HepG2 (cell line): ENCODE measurements around the gene STX7. TPM values are rescaled to one million over a fixed set of nuclear protein-coding genes. Genes with fewer than 3 reads are reported as not detected.

Experiments used
- ATAC-seq: fragments of 200-7000 bp; cut with Tn5 transposase; 3 replicates; pipeline ENCODE4 v1.9.1; 2020; ENCODE audit warnings: mild to moderate bottlenecking, moderate library complexity
- BruUV-seq: library from RNA; stranded (reverse); fragments of 400-500 nt; replicated peaks from 2 replicates; lab custom pipeline; 2021; lab: Mats Ljungman, UMichigan
- CTCF ChIA-PET: fragments of 300-600 bp; formaldehyde crosslinking; extraction: SDS; loops from one replicate; lab custom pipeline; 2021; ENCODE audit warnings: low total read pairs, inconsistent platforms, low intra/inter-chr PET ratio; lab: Yijun Ruan, JAX
- POLR2A ChIA-PET: fragments of 350-600 bp; sonication (Branson Sonifier 250); formaldehyde crosslinking; loops from one replicate; lab custom pipeline; 2020; ENCODE audit warnings: antibody characterized with exemption, inconsistent platforms; lab: Yijun Ruan, JAX
- DNase-seq: peaks from one replicate; pipeline ENCODE4 v3.0.0-alpha.2; 2015; ENCODE audit warnings: low spot score
- FAIRE-seq: peaks from 3 replicates; lab custom pipeline; 2011; peaks lifted over from hg19 to GRCh38; lab: Jason Lieb, UNC
- H2AFZ ChIP-seq: one replicate; pipeline ENCODE4 v1.6.1; 2011; ENCODE audit warnings: low read length, inconsistent platforms
- H3K27ac ChIP-seq: fragments of 300-600 bp; 3 replicates; pipeline ENCODE4 v1.8.0; 2011; ENCODE audit warnings: mixed run types, mild to moderate bottlenecking, mixed read lengths, low read length, inconsistent platforms; ENCODE audit not compliant: insufficient read depth; ENCODE audit errors: extremely low read length
- H3K27me3 ChIP-seq, 2 experiments: fragments of 200-600 bp in 1 of 2; 2 replicates in 1 of 2; 3 replicates in 1 of 2; pipeline versions ENCODE4 v1.6.0 to v1.8.0; 2011; ENCODE audit warnings: low read length in 2 of 2, mild to moderate bottlenecking in 2 of 2, moderate library complexity in 2 of 2, inconsistent platforms in 1 of 2; ENCODE audit not compliant: insufficient read depth in 2 of 2, control insufficient read depth in 1 of 2
- H3K36me3 ChIP-seq, 2 experiments: fragments of 200-600 bp in 1 of 2; replicated peaks in 1 of 2; 2 replicates in 1 of 2; 3 replicates in 1 of 2; pipeline versions ENCODE4 v1.5.1 to v1.8.0; 2011; ENCODE audit warnings: low read length in 2 of 2, inconsistent platforms in 1 of 2; ENCODE audit not compliant: insufficient read depth in 2 of 2, control insufficient read depth in 1 of 2
- H3K4me1 ChIP-seq: 2 replicates; pipeline ENCODE4 v1.5.1; 2012; ENCODE audit warnings: low read length, inconsistent platforms; ENCODE audit not compliant: insufficient read depth
- H3K4me2 ChIP-seq: 2 replicates; pipeline ENCODE4 v1.6.0; 2011; ENCODE audit warnings: low read depth, low read length, inconsistent platforms
- H3K4me3 ChIP-seq, 3 experiments: fragments of 200-600 bp in 1 of 3; sonication (generic), shearing (Covaris generic) in 1 of 3; replicated peaks in 1 of 3; 2 replicates each; pipeline ENCODE4 v1.5.1; 2011 to 2016; ENCODE audit warnings: low read length in 3 of 3, inconsistent platforms in 2 of 3, low read depth in 2 of 3, mild to moderate bottlenecking in 2 of 3, control low read depth in 1 of 3, mixed read lengths in 1 of 3; ENCODE audit not compliant: insufficient read depth in 1 of 3
- H3K79me2 ChIP-seq: one replicate; pipeline ENCODE4 v1.6.1; 2011; ENCODE audit warnings: low read length, inconsistent platforms; ENCODE audit not compliant: insufficient read depth
- H3K9ac ChIP-seq: 2 replicates; pipeline ENCODE4 v1.6.0; 2011; ENCODE audit warnings: mild to moderate bottlenecking, low read depth, low read length, inconsistent platforms; ENCODE audit not compliant: insufficient read depth
- H3K9me3 ChIP-seq: 2 replicates; pipeline ENCODE4 v1.5.1; 2012; ENCODE audit warnings: mild to moderate bottlenecking, low read length
- H4K20me1 ChIP-seq: 2 replicates; pipeline ENCODE4 v1.6.0; 2011; ENCODE audit warnings: inconsistent platforms, mild to moderate bottlenecking, low read length, moderate library complexity; ENCODE audit not compliant: insufficient read depth
- DNMT3B ChIP-seq: conservative IDR thresholded peaks from 2 replicates; pipeline ENCODE4 v1.6.1; 2016; ENCODE audit warnings: missing biosample characterization, control low read depth
- HDAC6 ChIP-seq: fragments of 200-600 bp; sonication (generic); IDR thresholded peaks from 2 replicates; pipeline ENCODE4 v1.7.0; 2017; ENCODE audit warnings: mild to moderate bottlenecking, antibody characterized with exemption, low read length, low read depth
- MAF1 ChIP-seq: sonication (generic); formaldehyde crosslinking; IDR thresholded peaks from 2 replicates; pipeline ENCODE4 v1.5.0; 2020; ENCODE audit warnings: missing genetic modification reagents, borderline replicate concordance
- NFE2 ChIP-seq: sonication (generic); formaldehyde crosslinking; IDR thresholded peaks from 2 replicates; pipeline ENCODE4 v1.4.0; 2020; ENCODE audit warnings: missing genetic modification reagents
- NR2C2 ChIP-seq: sonication (generic); formaldehyde crosslinking; IDR thresholded peaks from 2 replicates; pipeline ENCODE4 v1.4.0; 2020; ENCODE audit warnings: missing genetic modification reagents, mild to moderate bottlenecking, moderate library complexity, borderline replicate concordance
- TCF7L2 ChIP-seq: IDR thresholded peaks from 2 replicates; pipeline ENCODE4 v1.6.1; 2011; ENCODE audit warnings: mild to moderate bottlenecking, low read depth, low read length, moderate library complexity
- TOPORS ChIP-seq: sonication (generic); formaldehyde crosslinking; IDR thresholded peaks from 2 replicates; pipeline ENCODE4 v1.8.0; 2023; ENCODE audit warnings: mild to moderate bottlenecking, missing genetic modification reagents
- ZNF234 ChIP-seq: sonication (generic); formaldehyde crosslinking; conservative IDR thresholded peaks from 2 replicates; pipeline ENCODE4 v1.5.1; 2020; ENCODE audit warnings: mild to moderate bottlenecking, missing genetic modification reagents
- ZNF329 ChIP-seq: sonication (generic); formaldehyde crosslinking; IDR thresholded peaks from 2 replicates; pipeline ENCODE4 v1.9.0; 2021; ENCODE audit warnings: low read depth, mild to moderate bottlenecking, missing genetic modification reagents
- ZNF558 ChIP-seq: sonication (generic); formaldehyde crosslinking; IDR thresholded peaks from 2 replicates; pipeline ENCODE4 v1.9.0; 2022; ENCODE audit warnings: mild to moderate bottlenecking, missing genetic modification reagents, borderline replicate concordance
- ZNF782 ChIP-seq: sonication (generic); formaldehyde crosslinking; IDR thresholded peaks from 2 replicates; pipeline ENCODE4 v1.4.0; 2020; ENCODE audit warnings: missing genetic modification reagents, mild to moderate bottlenecking, borderline replicate concordance
- ZSCAN31 ChIP-seq: sonication (generic); formaldehyde crosslinking; IDR thresholded peaks from 2 replicates; pipeline ENCODE4 v1.5.0; 2020; ENCODE audit warnings: low read depth, mild to moderate bottlenecking, missing genetic modification reagents
- WGBS: methylation state at CpG from one replicate; pipeline ENCODE4 v1.1.6; 2017; ENCODE audit warnings: low lambda C conversion rate; 5-methylcytosine and 5-hydroxymethylcytosine counted together
- in situ Hi-C: cut with HindIII; loops from 2 replicates; pipeline ENCODE4 v1.10.0; 2017; ENCODE audit warnings: low pct_unique_long_range_greater_than_20kb; ENCODE audit not compliant: extremely low pct_ligation_motif_present
- intact Hi-C: fragments of 100-400 bp; cut with micrococcal nuclease; formaldehyde crosslinking; loops from one replicate; pipeline ENCODE4 v1.10.0; 2022; ENCODE audit not compliant: unreplicated experiment
- polyA plus RNA-seq, 8 experiments: library from polyadenylated mRNA; depleted of rRNA in 3 of 8; stranded (reverse) in 7 of 8; unstranded in 1 of 8; fragments of >200 nt; fragmentation: Illumina TruSeq in 4 of 8; extraction: Trizol in 4 of 8; gene quantifications; 2 replicates each; pipeline versions ENCODE4 v1.2.1 to v1.2.3, GENCODE V29; 2011 to 2016; ENCODE audit warnings: low read depth in 4 of 8, missing spikeins in 1 of 8, mixed read lengths in 1 of 8; ENCODE audit not compliant: insufficient read depth in 1 of 8
- total RNA-seq, 5 experiments: library from RNA; depleted of rRNA; stranded (reverse); fragments of >200 nt; fragmentation: Illumina TruSeq; extraction: Trizol; gene quantifications; 2 replicates each; pipeline ENCODE4 v1.2.3, GENCODE V29; 2016; ENCODE audit warnings: low read depth in 1 of 5
- TF ChIP-seq, protein P1 (sequence below): sonication (generic); formaldehyde crosslinking; conservative IDR thresholded peaks from 2 replicates; pipeline ENCODE4 v1.4.0; 2020; ENCODE audit warnings: mild to moderate bottlenecking, missing genetic modification reagents, moderate library complexity
- TF ChIP-seq, protein P2 (sequence below): sonication (generic); formaldehyde crosslinking; IDR thresholded peaks from one replicate; pipeline ENCODE4 v1.5.1; 2020; ENCODE audit warnings: mild to moderate bottlenecking, missing genetic modification reagents; ENCODE audit errors: not compliant biosample characterization

STX7 gene
- total and polyA plus RNA-seq, 2 of the 13 experiments (the other 11 are each of a cell fraction or from before 2014, with no cell fraction given) = 28.0 to 34.7 TPM

DNA sequence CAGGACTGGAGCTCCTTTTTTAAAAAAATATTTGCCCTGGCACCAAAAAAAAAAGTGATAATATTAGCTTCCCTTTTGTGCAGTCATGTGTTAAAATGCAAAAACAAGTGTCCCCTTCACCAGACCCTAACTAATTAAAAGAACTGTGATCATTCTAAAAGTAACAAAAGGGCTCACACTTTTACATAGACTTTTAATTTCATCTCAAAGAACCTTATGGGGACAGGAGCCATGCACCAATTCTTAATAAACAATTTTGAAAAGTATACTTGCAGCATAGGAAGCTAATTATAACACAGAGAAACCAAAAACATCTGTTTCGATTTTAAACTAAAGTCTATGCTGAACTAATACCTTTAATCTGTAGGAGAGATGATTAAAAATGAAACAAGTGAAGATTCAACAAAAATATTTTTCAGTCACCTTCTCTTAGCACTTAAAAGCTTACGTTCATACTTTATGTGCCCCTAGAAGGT, 17.3 kb downstream of the STX7 start:
- Histone ChIP-seq H3K9ac (no peak overlapping the region), H3K79me2 (peaks cover 3% of the 10 kb centered on the region), H3K4me3 (no peak overlapping the region), H3K27me3 (no peaks in the 10 kb centered on the region), H3K27ac (no peak overlapping the region), H2AFZ (no peak overlapping the region), H3K36me3 (peaks cover 8 to 34% of the 10 kb centered on the region in 2 experiments), H3K4me1 (peaks cover 6% of the 10 kb centered on the region; the same call in 1 of the 2 replicates), H4K20me1 (0 out of 2 replicates have a peak, but pooled peaks cover 3% of the 10 kb centered on the region), H3K4me2 (no peak overlapping the region), H3K9me3 (no peaks in the 10 kb centered on the region)
- in situ Hi-C loops = no loop called here
- BruUV-seq = no TSS peak
- 96% methylated on average over 2 of the region's 2 CpGs for WGBS
- ATAC-seq (no peak), DNase-seq (no peak), FAIRE-seq (no peak)
- no peak for TF ChIP-seq HDAC6
- no peak for TF ChIP-seq ZNF329 (CRISPR knock-in tag)
- TF ChIP-seq TCF7L2 = no peak
- no peak for TF ChIP-seq ZNF234 (CRISPR knock-in tag)
- no peak for TF ChIP-seq NR2C2 (CRISPR knock-in tag)
- TF ChIP-seq ZNF558 (CRISPR knock-in tag) = no peak
- no peak for TF ChIP-seq ZNF782 (CRISPR knock-in tag)
- TF ChIP-seq, protein P1, sequence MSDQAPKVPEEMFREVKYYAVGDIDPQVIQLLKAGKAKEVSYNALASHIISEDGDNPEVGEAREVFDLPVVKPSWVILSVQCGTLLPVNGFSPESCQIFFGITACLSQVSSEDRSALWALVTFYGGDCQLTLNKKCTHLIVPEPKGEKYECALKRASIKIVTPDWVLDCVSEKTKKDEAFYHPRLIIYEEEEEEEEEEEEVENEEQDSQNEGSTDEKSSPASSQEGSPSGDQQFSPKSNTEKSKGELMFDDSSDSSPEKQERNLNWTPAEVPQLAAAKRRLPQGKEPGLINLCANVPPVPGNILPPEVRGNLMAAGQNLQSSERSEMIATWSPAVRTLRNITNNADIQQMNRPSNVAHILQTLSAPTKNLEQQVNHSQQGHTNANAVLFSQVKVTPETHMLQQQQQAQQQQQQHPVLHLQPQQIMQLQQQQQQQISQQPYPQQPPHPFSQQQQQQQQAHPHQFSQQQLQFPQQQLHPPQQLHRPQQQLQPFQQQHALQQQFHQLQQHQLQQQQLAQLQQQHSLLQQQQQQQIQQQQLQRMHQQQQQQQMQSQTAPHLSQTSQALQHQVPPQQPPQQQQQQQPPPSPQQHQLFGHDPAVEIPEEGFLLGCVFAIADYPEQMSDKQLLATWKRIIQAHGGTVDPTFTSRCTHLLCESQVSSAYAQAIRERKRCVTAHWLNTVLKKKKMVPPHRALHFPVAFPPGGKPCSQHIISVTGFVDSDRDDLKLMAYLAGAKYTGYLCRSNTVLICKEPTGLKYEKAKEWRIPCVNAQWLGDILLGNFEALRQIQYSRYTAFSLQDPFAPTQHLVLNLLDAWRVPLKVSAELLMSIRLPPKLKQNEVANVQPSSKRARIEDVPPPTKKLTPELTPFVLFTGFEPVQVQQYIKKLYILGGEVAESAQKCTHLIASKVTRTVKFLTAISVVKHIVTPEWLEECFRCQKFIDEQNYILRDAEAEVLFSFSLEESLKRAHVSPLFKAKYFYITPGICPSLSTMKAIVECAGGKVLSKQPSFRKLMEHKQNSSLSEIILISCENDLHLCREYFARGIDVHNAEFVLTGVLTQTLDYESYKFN (CRISPR knock-in tag) = no peak
- no peak for TF ChIP-seq ZSCAN31
- TF ChIP-seq TOPORS = no peak
- no peak for TF ChIP-seq DNMT3B (CRISPR knock-in tag)
- TF ChIP-seq MAF1 = no peak
- TF ChIP-seq, protein P2, sequence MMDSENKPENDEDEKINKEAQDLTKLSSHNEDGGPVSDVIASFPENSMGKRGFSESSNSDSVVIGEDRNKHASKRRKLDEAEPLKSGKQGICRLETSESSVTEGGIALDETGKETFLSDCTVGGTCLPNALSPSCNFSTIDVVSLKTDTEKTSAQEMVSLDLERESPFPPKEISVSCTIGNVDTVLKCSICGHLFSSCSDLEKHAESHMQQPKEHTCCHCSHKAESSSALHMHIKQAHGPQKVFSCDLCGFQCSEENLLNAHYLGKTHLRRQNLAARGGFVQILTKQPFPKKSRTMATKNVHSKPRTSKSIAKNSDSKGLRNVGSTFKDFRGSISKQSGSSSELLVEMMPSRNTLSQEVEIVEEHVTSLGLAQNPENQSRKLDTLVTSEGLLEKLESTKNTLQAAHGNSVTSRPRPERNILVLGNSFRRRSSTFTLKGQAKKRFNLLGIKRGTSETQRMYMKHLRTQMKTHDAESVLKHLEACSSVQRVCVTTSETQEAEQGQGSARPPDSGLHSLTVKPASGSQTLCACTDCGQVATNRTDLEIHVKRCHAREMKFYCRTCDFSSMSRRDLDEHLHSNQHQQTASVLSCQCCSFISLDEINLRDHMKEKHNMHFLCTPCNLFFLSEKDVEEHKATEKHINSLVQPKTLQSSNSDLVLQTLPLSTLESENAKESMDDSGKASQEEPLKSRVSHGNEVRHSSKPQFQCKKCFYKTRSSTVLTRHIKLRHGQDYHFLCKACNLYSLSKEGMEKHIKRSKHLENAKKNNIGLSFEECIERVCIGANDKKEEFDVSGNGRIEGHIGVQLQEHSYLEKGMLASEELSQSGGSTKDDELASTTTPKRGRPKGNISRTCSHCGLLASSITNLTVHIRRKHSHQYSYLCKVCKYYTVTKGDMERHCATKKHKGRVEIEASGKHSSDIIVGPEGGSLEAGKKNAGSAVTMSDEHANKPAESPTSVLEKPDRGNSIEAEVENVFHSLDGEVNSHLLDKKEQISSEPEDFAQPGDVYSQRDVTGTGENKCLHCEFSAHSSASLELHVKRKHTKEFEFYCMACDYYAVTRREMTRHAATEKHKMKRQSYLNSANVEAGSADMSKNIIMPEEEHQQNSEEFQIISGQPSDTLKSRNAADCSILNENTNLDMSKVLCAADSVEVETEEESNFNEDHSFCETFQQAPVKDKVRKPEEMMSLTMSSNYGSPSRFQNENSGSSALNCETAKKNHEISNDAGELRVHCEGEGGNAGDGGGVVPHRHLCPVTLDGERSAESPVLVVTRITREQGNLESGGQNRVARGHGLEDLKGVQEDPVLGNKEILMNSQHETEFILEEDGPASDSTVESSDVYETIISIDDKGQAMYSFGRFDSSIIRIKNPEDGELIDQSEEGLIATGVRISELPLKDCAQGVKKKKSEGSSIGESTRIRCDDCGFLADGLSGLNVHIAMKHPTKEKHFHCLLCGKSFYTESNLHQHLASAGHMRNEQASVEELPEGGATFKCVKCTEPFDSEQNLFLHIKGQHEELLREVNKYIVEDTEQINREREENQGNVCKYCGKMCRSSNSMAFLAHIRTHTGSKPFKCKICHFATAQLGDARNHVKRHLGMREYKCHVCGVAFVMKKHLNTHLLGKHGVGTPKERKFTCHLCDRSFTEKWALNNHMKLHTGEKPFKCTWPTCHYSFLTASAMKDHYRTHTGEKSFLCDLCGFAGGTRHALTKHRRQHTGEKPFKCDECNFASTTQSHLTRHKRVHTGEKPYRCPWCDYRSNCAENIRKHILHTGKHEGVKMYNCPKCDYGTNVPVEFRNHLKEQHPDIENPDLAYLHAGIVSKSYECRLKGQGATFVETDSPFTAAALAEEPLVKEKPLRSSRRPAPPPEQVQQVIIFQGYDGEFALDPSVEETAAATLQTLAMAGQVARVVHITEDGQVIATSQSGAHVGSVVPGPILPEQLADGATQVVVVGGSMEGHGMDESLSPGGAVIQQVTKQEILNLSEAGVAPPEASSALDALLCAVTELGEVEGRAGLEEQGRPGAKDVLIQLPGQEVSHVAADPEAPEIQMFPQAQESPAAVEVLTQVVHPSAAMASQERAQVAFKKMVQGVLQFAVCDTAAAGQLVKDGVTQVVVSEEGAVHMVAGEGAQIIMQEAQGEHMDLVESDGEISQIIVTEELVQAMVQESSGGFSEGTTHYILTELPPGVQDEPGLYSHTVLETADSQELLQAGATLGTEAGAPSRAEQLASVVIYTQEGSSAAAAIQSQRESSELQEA = no peak
- TF ChIP-seq NFE2 (CRISPR knock-in tag) = no peak
- ChIA-PET POLR2A (interaction anchor here (0.5 kb wide), 1 partner anchor 316 kb away, joined by 3 read pairs; no protein-coding TSS in a partner anchor), CTCF (no interaction called here)
- intact Hi-C loops = no loop called here
